Fibroblast of lung (primary cell): Measurements from ENCODE around the gene MIPOL1. TPM values are rescaled to one million over a fixed set of nuclear protein-coding genes. Genes with fewer than 3 reads are reported as not detected.

Experiments
- DNase-seq, 2 donors: peaks; one replicate each; pipeline versions ENCODE4 v3.0.0 to v3.0.0-alpha.2; 2010; ENCODE audit warnings: low read depth in 2 of 2
- H2AFZ ChIP-seq: 2 replicates; pipeline ENCODE4 v1.5.1; 2012; ENCODE audit warnings: low read length, control low read depth, inconsistent platforms
- H3K27ac ChIP-seq: 2 replicates; pipeline ENCODE4 v1.5.1; 2011; ENCODE audit warnings: low read length, control low read depth; ENCODE audit not compliant: insufficient read depth
- H3K27me3 ChIP-seq: 2 replicates; pipeline ENCODE4 v1.5.1; 2011; ENCODE audit warnings: mild to moderate bottlenecking, low read length; ENCODE audit not compliant: control insufficient read depth, insufficient read depth
- H3K36me3 ChIP-seq: 2 replicates; pipeline ENCODE4 v1.5.1; 2011; ENCODE audit warnings: low read length; ENCODE audit not compliant: control insufficient read depth, insufficient read depth
- H3K4me1 ChIP-seq: 2 replicates; pipeline ENCODE4 v1.5.1; 2011; ENCODE audit warnings: low read length; ENCODE audit not compliant: control insufficient read depth, insufficient read depth; ENCODE audit errors: extremely low read depth
- H3K4me2 ChIP-seq: 2 replicates; pipeline ENCODE4 v1.5.1; 2011; ENCODE audit warnings: low read length, control low read depth; ENCODE audit not compliant: insufficient read depth; ENCODE audit errors: extremely low read depth
- H3K4me3 ChIP-seq, 4 experiments: fragments of 200-600 bp in 1 of 4; sonication (generic) in 1 of 4; replicated peaks in 1 of 4; 2 replicates each; pipeline ENCODE4 v1.5.1; 2011 to 2016; ENCODE audit warnings: low read length in 4 of 4, low read depth in 3 of 4, mild to moderate bottlenecking in 3 of 4, control low read depth in 2 of 4, inconsistent platforms in 1 of 4, mixed read lengths in 1 of 4; ENCODE audit not compliant: insufficient read depth in 1 of 4; ENCODE audit errors: control extremely low read depth in 1 of 4
- H3K79me2 ChIP-seq: 2 replicates; pipeline ENCODE4 v1.5.1; 2012; ENCODE audit warnings: mild to moderate bottlenecking, low read length, inconsistent platforms; ENCODE audit not compliant: control insufficient read depth, insufficient read depth
- H3K9ac ChIP-seq: 2 replicates; pipeline ENCODE4 v1.5.1; 2011; ENCODE audit warnings: mild to moderate bottlenecking, low read length, control low read depth; ENCODE audit not compliant: insufficient read depth
- H3K9me3 ChIP-seq: 2 replicates; pipeline ENCODE4 v1.5.1; 2012; ENCODE audit warnings: low read depth, low read length; ENCODE audit not compliant: control insufficient read depth, insufficient read depth
- H4K20me1 ChIP-seq: 2 replicates; pipeline ENCODE4 v1.5.1; 2011; ENCODE audit warnings: low read length; ENCODE audit not compliant: control insufficient read depth, insufficient read depth; ENCODE audit errors: extremely low read depth
- EZH2 ChIP-seq: IDR thresholded peaks from 2 replicates; pipeline ENCODE4 v1.5.1; 2012; ENCODE audit warnings: low read length, control low read depth, mild to moderate bottlenecking; ENCODE audit errors: missing control alignments
- polyA plus RNA-seq, 2 donors: library from polyadenylated mRNA; depleted of rRNA in 1 of 2; stranded (reverse) in 1 of 2; unstranded in 1 of 2; fragments of >200 nt; gene quantifications; 2 replicates each; pipeline ENCODE4 v1.2.1, GENCODE V29; 2011 to 2012; ENCODE audit warnings: missing spikeins in 1 of 2
- total RNA-seq: library from RNA; depleted of rRNA; stranded (reverse); fragments of >200 nt; gene quantifications from 2 replicates; pipeline ENCODE4 v1.2.1, GENCODE V29; 2014
- TF ChIP-seq, protein P1 (sequence below), 2 donors: IDR thresholded peaks in 1 of 2; conservative IDR thresholded peaks in 1 of 2; 1 replicate in 1 of 2; 2 replicates in 1 of 2; pipeline ENCODE4 v1.5.1; 2011 to 2012; ENCODE audit warnings: low read length in 2 of 2, control low read depth in 1 of 2, inconsistent platforms in 1 of 2, low read depth in 1 of 2, mild to moderate bottlenecking in 1 of 2

Gene MIPOL1
- total and polyA plus RNA-seq, 2 donors (not counting 1 experiment from before 2014, with no cell fraction given), result 6.4 to 8.6 TPM

DNA sequence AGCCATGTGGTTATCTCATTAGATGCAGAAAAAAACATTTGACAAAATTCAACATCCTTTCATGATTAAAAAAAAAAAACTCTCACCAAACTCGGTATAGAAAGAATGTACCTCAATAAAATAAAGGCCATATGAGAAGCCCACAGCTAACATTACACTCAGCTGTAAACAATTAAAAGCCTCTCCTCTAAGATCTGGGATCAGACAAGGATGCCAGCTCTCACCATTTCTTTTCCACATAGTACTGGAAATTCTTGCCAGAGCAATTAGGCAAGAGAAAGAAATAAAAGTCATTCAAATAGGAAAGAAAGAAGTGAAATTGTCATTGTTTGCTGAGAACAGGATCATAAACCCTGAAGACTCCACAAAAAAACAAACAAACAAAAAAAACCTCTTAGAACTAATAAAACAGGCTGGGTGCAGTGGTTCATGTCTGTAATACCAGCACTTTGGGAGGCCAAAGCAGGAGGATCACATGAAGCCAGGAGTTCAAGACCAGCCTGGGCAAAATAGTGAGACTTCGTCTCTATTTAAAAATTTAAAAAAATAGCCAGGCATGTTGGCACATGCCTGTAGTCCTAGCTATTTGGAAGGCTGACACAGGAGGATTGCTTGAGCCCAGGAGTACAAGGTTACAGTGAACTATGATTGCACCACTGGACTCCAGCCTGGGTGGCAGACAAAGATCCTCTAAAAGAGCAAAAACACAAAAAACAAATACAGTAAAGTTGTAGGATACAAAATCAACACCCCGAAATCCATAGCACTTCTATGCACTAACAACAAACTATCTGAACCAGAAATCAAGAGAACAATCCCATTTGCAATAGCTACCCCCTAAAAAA is 282.9 kb downstream of the MIPOL1 start:
- no peaks in the 10 kb centered on the region for H3K27me3 ChIP-seq
- TF ChIP-seq, protein P1, sequence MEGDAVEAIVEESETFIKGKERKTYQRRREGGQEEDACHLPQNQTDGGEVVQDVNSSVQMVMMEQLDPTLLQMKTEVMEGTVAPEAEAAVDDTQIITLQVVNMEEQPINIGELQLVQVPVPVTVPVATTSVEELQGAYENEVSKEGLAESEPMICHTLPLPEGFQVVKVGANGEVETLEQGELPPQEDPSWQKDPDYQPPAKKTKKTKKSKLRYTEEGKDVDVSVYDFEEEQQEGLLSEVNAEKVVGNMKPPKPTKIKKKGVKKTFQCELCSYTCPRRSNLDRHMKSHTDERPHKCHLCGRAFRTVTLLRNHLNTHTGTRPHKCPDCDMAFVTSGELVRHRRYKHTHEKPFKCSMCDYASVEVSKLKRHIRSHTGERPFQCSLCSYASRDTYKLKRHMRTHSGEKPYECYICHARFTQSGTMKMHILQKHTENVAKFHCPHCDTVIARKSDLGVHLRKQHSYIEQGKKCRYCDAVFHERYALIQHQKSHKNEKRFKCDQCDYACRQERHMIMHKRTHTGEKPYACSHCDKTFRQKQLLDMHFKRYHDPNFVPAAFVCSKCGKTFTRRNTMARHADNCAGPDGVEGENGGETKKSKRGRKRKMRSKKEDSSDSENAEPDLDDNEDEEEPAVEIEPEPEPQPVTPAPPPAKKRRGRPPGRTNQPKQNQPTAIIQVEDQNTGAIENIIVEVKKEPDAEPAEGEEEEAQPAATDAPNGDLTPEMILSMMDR (conservative IDR thresholded peaks at IDR 0.05 in 1 of 2, IDR thresholded peaks at IDR 0.05 in 1 of 2; ENCODE audit: low read depth in 1 of 2, low read length in 2 of 2), result no peak
- no peak for TF ChIP-seq EZH2
- H3K9ac ChIP-seq, result no peak overlapping the region
- no peaks in the 10 kb centered on the region for H3K79me2 ChIP-seq
- H3K4me3 ChIP-seq, result no peak overlapping the region
- no peak for DNase-seq
- H3K4me1 ChIP-seq, result no peaks in the 10 kb centered on the region
- H3K9me3 ChIP-seq, result no peaks in the 10 kb centered on the region
- H3K27ac ChIP-seq, result no peak overlapping the region
- no peaks in the 10 kb centered on the region for H3K36me3 ChIP-seq
- no peak overlapping the region for H2AFZ ChIP-seq
- no peaks in the 10 kb centered on the region for H4K20me1 ChIP-seq
- no peak overlapping the region for H3K4me2 ChIP-seq

DNA sequence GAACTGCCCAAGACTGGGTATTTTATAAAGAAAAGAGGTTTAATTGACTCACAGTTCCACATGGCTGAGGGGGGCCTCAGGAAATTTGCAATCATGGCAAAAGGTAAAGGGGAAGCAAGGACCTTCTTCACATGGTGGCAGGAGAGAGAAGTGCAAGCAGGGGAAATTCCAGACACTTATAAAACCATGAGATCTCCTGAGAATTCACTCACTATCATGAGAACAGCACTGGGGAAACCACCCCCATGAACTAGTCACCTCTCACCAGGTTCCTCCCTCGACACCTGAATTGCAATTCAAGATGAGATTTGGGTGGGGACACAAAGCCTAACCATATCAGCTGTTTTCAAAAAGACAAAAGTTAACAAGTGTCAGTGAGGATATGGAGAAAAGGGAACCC is 284.7 kb downstream of the MIPOL1 start:
- Histone ChIP-seq H3K36me3 (no peaks in the 10 kb centered on the region), H3K27ac (no peak overlapping the region), H3K4me1 (no peaks in the 10 kb centered on the region), H4K20me1 (no peaks in the 10 kb centered on the region), H3K27me3 (no peaks in the 10 kb centered on the region), H3K9me3 (no peaks in the 10 kb centered on the region), H2AFZ (no peak overlapping the region), H3K9ac (no peak overlapping the region), H3K4me3 (no peak overlapping the region), H3K4me2 (no peak overlapping the region), H3K79me2 (no peaks in the 10 kb centered on the region)
- no peak for TF ChIP-seq EZH2
- no peak for DNase-seq

DNA sequence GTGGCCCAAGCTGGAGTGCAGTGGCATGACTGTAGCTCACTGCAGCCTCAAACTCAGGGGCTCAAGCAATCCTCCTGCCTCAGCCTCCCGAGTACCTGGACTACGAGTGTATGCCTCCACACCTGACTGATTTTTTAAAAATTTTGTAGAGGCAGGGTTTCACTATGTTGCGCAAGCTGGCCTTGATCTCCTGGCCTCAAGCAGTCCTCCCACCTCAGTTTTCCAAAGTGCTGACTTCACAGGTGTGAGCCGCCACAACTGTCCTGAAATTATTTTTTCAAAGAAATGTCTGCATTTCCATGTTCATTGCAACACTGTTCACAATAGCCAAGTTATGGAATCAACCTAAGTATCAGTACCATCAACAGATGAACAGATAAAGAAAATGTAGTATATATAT is 285.9 kb downstream of the MIPOL1 start:
- H3K4me1 ChIP-seq, result no peaks in the 10 kb centered on the region
- no peaks in the 10 kb centered on the region for H4K20me1 ChIP-seq
- H3K27ac ChIP-seq, result no peak overlapping the region
- H3K9me3 ChIP-seq, result no peaks in the 10 kb centered on the region
- H3K36me3 ChIP-seq, result no peaks in the 10 kb centered on the region
- H3K27me3 ChIP-seq, result no peaks in the 10 kb centered on the region
- no peak overlapping the region for H2AFZ ChIP-seq
- H3K4me3 ChIP-seq, result no peak overlapping the region
- H3K4me2 ChIP-seq, result no peak overlapping the region
- no peaks in the 10 kb centered on the region for H3K79me2 ChIP-seq
- no peak overlapping the region for H3K9ac ChIP-seq
- TF ChIP-seq, protein P1 (conservative IDR thresholded peaks at IDR 0.05 in 1 of 2, IDR thresholded peaks at IDR 0.05 in 1 of 2; ENCODE audit: low read depth in 1 of 2, low read length in 2 of 2), result no peak
- no peak for TF ChIP-seq EZH2
- no peak for DNase-seq
